ENCODE data around the gene FUT8.
"Not testable (repeated sequence)": the region's sequence is repeated elsewhere in the genome, so short reads cannot be mapped to it uniquely, and the experiment has no call there.

FUT8 gene

DNA sequence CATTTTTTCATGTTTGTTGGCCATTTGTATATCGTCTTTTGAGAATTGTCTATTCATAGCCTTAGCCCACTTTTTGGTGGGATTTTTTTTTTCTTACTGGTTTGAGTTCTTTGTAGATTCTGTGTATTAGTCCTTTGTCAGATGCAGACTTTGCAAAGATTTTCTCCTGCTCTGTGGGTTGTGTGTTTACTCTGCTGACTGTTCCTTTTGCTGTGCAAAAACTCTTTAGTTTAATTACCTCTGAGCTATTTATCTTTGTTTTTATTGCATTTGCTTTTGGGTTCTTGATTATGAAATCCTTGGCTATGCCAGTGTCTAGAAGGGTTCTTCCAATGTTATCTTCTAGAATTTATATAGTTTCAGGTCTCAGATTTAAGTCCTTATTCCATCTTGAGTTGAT is 220.0 kb downstream of the FUT8 start:
- Histone ChIP-seq H3K36me3 (peaks cover 0 to 10% (median 10%) of the 10 kb centered on the region in 3 donors), H3K9me3 (peaks cover 0 to 9% (median 6%) of the 10 kb centered on the region in 3 donors), H3K27ac (no peak overlapping the region), H3K4me1 (no peaks in the 10 kb centered on the region), H3K27me3 (no peaks in the 10 kb centered on the region), H3K4me3 (no peak overlapping the region)
- intact Hi-C loops (cut with DNase I; ENCODE audit: low total_unique reads): no loop called here
- TF ChIP-seq, protein P1, sequence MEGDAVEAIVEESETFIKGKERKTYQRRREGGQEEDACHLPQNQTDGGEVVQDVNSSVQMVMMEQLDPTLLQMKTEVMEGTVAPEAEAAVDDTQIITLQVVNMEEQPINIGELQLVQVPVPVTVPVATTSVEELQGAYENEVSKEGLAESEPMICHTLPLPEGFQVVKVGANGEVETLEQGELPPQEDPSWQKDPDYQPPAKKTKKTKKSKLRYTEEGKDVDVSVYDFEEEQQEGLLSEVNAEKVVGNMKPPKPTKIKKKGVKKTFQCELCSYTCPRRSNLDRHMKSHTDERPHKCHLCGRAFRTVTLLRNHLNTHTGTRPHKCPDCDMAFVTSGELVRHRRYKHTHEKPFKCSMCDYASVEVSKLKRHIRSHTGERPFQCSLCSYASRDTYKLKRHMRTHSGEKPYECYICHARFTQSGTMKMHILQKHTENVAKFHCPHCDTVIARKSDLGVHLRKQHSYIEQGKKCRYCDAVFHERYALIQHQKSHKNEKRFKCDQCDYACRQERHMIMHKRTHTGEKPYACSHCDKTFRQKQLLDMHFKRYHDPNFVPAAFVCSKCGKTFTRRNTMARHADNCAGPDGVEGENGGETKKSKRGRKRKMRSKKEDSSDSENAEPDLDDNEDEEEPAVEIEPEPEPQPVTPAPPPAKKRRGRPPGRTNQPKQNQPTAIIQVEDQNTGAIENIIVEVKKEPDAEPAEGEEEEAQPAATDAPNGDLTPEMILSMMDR (IDR thresholded peaks at IDR 0.05): no peak
- no peak for DNase-seq

DNA sequence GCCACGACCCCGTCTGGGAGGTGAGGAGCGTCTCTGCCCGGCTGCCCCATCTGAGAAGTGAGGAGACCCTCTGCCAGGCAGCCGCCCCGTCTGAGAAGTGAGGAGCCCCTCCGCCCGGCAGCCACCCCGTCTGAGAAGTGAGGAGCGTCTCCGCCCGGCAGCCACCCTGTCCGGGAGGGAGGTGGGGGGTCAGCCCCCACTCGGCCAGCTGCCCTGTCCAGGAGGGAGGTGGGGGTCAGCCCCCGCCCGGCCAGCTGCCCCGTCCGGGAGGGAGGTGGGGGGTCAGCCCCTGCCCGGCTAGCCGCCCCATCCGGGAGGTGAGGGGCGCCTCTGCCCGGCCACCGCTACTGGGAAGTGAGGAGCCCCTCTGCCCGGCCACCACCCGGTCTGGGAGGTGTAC is 221.1 kb downstream of the FUT8 start:
- H3K4me1 ChIP-seq; intact Hi-C loops (cut with DNase I; ENCODE audit: low total_unique reads); DNase-seq; H3K4me3 ChIP-seq; H3K27me3 ChIP-seq; H3K9me3 ChIP-seq; H3K27ac ChIP-seq: not testable (repeated sequence)
- H3K36me3 ChIP-seq: peaks cover 0 to 10% (median 10%) of the 10 kb centered on the region in 3 donors

DNA sequence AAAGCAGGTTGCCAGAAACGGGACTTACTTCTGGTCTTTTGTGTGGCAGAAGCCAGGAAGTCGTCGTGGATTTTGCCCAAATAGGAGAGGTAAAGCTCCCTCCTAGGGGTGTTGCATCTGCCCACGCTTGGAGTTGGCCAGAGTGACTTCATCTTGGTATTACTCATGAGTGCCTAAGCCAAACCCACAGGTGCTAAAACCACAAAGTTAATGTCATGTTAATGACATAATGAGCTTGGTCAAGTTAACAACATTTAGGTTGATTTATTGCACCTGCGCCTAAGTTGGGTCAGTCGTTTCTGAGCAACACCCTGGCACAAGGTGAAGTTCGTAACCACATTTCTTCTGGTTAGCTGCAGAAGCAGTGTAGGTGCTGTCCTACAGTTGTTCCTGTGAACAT is 225.2 kb downstream of the FUT8 start:
- no peaks in the 10 kb centered on the region for H3K4me1 ChIP-seq
- TF ChIP-seq, protein P1 (IDR thresholded peaks at IDR 0.05): no peak
- no peak overlapping the region for H3K4me3 ChIP-seq
- intact Hi-C loops (cut with DNase I; ENCODE audit: low total_unique reads): no loop called here
- H3K36me3 ChIP-seq: peaks cover 0 to 5% (median 3%) of the 10 kb centered on the region in 3 donors
- DNase-seq: no peak
- H3K27ac ChIP-seq: no peak overlapping the region
- H3K27me3 ChIP-seq: no peaks in the 10 kb centered on the region
- H3K9me3 ChIP-seq: peaks cover 0 to 9% (median 6%) of the 10 kb centered on the region in 3 donors

DNA sequence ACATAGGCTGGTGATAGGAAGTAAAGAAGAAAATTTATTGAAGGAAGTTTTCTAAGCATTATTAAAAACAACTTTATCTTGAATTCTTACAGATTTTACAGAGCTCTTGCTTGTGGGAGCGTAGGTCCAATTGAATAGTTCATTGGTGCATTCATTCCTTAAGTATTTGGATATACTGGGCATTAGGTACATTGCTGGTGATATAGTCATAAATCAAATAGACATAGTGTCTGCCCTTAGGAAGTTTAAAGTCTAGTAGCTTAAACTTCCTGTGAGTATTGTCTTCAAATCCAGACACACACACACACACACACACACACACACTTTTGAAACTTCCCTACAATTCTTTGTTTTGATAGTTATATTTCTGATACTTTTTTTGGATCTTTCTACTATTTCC is 226.7 kb downstream of the FUT8 start:
- Histone ChIP-seq H3K36me3 (no peaks in the 10 kb centered on the region), H3K27ac (no peak overlapping the region), H3K9me3 (peaks cover 0 to 9% (median 6%) of the 10 kb centered on the region in 3 donors), H3K4me1 (no peaks in the 10 kb centered on the region), H3K27me3 (no peaks in the 10 kb centered on the region), H3K4me3 (no peak overlapping the region)
- TF ChIP-seq, protein P1 (IDR thresholded peaks at IDR 0.05): no peak
- no peak for DNase-seq
- intact Hi-C loops (cut with DNase I; ENCODE audit: low total_unique reads): no loop called here

DNA sequence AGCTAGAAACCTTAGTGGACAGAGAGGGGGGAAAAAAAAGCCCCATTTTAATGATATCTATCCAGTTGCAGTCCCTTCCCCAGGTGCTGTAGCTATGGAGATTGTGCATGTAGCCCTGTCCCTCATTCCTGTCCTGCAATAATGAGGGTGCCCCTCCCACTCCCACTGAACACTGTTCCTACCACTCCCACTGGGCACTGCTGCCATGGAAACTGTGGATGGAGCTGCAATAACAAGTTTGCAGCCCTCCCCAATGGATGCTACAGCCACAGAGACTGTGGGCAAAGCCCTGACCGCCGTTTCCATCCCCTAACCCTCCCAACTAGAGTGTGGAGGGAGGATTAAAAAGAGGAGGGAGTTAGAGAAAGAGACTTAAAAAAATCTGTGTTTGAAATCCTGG is 238.3 kb downstream of the FUT8 start:
- no peak for DNase-seq
- H3K4me1 ChIP-seq: no peaks in the 10 kb centered on the region
- no peak overlapping the region for H3K27ac ChIP-seq
- H3K4me3 ChIP-seq: no peak overlapping the region
- TF ChIP-seq, protein P1 (IDR thresholded peaks at IDR 0.05): no peak
- intact Hi-C loops (cut with DNase I; ENCODE audit: low total_unique reads): no loop called here
- peaks cover 0 to 3% (median 0%) of the 10 kb centered on the region in 3 donors for H3K36me3 ChIP-seq
- no peaks in the 10 kb centered on the region for H3K27me3 ChIP-seq
- peaks cover 0 to 12% (median 0%) of the 10 kb centered on the region in 3 donors for H3K9me3 ChIP-seq

DNA sequence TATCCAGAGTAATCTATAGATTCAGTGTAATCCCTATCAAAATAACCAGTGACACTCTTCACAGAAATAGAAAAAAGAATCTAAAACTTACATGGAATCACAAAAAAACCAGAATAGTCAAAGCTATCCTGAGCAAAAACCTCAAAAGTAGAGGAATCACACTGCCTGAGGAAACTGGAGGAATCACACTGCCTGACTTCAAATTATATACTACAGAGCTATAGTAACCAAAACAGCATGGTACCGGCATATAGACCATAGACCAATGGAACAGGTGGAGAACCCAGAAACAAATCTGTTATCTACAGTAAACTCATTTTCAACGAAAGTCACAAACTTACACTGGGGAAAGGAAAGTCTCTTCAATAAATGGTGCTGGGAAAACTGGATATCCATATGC is 244.0 kb downstream of the FUT8 start:
- DNase-seq: no peak
- no peak overlapping the region for H3K27ac ChIP-seq
- H3K9me3 ChIP-seq: peaks cover 0 to 12% (median 0%) of the 10 kb centered on the region in 3 donors
- TF ChIP-seq, protein P1 (IDR thresholded peaks at IDR 0.05): no peak
- no peaks in the 10 kb centered on the region for H3K4me1 ChIP-seq
- no peak overlapping the region for H3K4me3 ChIP-seq
- no peaks in the 10 kb centered on the region for H3K27me3 ChIP-seq
- H3K36me3 ChIP-seq: no peaks in the 10 kb centered on the region
- intact Hi-C loops (cut with DNase I; ENCODE audit: low total_unique reads): no loop called here

All from tibial artery (tissue), 4 donors.